COR-L47 (cell line): ENCODE measurements around the gene GART.
"Not testable (repeated sequence)": the region's sequence is repeated elsewhere in the genome, so short reads cannot be mapped to it uniquely, and the experiment has no call there.

ENCODE experiments used
- DNase-seq: peaks from one replicate; lab custom pipeline; 2025; lab: John Stamatoyannopoulos, UW

The GART gene

DNA sequence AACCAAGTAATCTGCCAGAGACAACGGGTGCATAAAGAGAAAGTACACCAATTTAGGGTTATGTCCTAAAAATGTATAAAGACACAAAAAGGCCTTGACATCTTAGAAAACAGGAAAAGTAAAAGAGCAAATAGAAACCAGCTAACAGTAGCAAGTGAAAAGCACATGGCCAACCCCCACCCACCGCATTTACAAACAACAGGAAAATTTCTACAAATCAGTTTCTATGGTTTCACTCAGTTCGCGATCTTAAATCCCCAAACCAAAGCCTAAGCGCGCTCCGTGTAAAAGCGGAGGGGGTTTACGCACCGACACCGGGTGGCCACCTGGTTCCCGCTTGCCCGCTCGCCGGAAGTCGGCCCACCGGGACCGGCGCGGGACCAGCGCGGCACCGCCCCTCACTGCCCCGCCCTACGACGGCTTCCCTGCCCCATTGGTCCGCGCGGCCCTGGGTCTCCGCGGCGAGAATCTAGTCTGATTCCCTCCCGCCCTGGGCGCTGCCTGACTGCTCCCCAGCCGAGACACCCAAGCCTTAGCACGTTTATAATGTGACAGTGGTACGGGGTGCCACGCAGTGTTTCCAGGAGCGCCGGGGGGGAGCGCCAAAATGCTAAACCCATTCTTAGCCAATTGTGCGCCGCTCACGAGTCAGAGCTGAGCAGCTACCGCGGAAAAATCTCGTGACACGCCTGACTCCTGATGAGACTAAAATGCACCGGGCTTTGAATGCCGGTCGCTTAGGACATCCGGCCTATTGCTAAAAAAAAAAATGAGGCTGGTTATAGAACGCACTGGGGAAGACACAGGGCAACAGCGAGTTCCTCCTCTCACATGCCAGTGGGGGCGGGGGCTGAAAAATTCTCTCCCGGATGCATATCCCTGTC lies at the start of gene GART:
TSS of gene GART (minus strand) at position 362 of the 884 bp plus-strand sequence. CDS start 2,802 bp downstream, outside the sequence.
- DNase-seq = peak; percentile 85

DNA sequence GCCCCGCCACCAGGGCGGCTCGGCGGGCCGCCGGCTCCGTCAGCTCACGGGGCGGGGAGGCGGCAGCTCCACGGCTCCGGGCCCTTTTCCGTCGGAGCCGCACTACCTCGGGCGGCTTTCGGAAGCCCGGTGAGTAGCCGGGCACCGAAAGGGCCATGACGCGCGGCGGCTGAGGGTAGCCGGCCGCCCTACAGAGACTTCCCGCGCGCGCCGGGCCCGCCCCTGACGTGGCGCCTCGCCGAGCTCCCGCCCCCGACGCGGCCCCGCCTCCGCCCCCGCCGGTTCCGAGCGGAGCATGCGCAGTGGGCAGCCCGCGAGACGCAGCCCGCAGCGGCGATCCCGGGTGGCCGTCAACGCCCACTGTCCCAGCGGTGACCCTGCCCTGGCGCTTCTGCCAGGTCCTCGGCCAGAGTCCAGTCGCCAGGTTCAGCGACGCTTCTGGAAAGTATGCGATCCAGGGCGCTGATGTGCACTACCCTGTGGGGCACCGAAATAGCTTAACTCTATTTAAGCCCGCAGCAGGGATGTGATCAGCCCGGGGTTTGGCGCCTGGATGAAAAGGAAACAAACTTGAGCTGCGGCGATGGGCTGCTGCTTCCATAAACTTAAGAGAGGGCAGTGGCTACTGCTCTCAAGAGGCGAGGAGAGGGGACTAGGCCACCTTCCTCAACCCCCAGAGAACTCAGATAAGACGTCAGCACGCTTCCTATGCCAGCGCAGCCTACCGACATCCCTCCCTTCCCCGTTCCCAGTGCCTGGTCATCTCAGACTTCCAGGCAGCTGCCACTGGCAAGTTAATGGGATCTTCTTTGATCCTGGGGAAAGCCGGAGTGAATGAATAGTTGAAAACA lies 46.8 kb upstream of the GART start, which contains the start of gene DONSON:
TSS of gene DONSON (minus strand) at position 200 of the 851 bp plus-strand sequence. CDS start at position 157, 43 bp downstream.
- peak; percentile 81 for DNase-seq

DNA sequence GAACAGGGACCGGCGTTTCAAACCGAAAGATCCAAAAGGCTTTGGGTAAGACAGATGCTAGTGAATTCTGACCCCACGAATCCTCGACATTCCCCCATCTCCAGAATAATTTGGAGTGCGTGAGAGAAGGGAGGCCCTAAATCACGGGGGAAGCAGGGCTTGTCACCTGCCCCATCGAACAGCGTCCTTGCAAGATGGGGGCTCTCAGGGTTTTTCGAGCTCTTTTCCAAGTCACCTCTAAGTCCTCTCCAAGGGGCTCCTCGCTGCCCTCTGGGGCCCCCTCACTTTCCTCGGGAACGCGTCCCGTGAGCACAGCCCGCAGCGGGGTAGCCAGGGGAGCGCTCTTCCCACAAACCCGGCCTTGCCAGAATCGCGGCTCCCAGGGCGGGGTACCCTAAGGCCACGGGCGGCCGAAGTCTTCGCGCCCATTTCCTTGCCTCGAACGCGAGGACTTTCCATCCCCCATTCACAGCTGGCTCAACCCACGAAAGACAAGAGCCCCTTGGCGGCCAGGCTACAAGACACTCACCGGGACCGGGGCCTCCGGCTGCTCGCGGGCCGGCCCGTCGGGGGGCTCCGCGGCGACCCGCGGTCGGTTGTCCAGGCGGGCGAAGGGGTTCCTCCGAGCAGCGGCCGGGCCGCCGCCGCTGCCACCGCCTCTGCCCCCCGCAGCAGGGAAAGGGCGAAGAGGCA lies 46.0 kb upstream of the GART start:
- DNase-seq = peak; percentile 57

DNA sequence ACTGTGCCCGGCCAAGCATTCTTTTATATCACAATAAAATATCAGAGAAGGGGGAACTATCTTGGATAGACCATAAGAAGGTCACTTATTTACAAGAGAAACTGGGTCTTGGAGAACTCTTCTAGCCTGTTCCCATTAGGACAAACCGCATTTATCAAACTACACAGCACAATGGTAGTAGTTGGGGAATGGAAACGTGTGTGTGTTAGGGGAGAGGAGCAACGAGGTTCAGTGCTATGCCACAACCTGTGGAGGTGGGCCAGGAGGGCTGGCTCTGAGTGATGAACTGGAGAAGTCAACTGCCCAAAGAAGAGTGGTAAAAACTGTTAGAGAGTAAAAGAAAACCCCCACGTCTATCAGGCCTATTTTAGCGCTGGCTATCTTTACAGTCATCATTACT lies 45.0 kb upstream of the GART start:
- no peak for DNase-seq

DNA sequence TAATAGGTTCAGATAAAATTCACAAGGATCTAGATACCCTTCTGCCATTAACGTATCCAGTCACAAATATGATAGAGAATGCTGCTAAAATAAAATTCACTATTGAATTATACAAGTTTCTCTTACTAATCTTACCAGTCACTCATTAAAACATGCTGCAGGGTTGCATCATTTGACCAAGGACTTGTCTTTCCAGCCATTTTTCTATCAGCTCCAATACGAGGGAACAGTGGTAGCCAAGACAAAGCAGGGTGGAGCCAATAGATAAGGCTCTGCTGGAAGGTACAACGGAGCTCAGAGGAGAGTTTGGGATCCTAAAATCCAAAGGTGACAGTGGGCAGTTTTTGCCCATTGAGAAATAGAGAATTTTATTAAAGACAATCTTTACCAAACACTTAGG lies 42.5 kb upstream of the GART start:
- no peak for DNase-seq

DNA sequence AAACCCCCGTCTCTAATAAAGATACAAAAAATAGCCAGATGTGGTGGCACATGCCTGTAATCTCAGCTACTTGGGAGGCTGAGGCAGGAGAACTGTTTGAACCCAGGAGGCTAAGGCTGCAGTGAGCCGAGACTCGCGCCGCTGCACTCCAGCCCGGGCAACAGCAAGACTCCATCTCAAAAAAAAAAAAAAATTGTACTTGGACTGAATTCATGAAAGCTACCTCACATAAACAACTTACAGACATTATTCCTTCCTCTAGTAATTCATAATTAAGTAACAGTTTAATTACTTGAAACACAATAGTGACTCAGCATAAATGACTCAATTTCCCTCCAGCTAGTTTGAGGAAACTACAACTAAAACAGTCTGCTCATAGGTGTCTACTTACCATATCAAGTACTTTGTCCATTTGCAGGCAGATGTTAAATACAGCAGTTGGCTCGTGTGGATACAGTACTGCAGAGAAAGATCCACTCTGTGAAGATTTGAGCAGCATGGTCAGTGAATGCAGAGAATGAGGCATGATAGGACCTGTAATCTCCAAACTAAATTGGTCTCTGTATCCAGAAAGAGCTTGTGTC lies 37.1 kb upstream of the GART start:
- DNase-seq = no peak

- DNase-seq = no peak
Observed at GRCh38 chr21:33578214-33578613, 36.3 kb upstream of the GART start.

DNA sequence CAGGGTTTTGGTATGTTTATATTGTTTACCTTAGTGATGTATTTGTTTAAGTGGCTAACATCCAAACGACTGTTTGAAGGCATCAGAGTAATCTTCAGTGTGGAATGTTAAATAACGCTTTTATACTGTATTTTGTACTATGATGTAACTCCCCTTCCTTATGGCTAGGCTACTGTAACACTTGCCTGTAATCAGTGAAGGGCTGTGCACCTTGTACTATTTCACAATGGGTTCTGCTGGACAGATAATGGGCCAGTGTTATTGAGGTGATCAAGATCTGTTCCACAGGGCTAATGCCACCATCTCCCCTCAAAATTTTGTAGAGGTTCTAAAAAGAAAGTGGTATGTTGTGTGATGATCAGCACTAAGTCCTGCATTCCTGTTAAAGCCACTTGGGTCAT lies 34.8 kb upstream of the GART start:
- not testable (repeated sequence) for DNase-seq

DNA sequence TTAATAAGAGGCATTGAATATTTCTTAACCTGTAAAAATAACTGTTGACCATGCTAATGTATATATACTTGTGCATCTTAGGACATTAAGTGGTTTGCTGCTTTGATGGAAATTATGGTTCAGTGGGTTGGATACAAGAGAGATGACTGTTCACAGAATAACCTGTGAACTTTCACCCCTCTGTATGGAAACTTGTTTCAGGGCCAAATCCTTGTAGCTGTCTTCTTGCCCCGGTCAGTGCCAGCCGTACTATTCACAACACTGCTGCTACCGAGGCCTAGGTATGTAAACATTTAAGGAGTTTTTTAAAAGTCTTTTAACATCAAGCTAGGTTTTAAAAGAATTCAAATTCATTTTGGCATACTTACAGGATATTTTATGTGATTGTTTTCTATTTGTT lies 30.4 kb upstream of the GART start:
- DNase-seq = no peak

DNA sequence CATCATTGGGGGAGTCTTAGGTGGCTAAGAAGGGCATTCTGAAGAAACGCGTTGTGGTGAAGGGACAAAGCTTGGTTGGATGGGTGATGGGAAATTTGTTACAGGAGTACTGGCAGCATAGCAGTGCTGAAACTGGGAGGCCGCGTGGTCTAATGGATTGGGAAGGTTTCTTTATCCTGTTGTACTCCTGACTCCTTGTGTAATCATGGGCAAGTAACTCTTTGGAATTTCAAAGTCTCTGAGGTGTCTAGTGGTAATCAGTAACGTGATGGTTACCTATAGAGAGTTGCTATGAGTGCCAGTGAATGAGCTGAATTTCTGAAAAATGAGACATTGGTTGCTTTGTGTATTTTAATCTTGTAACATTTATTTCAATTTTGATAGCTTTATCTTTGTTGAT lies 28.1 kb upstream of the GART start:
- DNase-seq = no peak

DNA sequence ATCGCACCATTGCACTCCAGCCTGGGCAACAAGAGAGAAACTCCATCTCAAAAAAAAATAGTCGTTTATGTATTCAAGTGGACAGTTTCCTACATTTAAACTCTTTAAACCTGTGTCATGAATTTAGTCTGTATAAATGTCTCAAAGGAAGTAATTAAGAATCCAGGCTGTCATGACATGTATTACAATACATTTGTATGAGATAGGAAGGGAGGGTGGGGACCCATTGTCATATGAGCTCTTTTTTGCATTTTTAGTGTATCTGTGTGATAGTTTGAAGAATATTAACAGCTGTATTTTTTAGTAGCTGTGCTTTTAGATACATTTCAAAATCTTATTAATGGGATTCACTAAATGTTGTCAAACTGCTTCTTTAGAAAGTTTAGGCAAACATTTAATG lies 26.5 kb upstream of the GART start:
- no peak for DNase-seq

DNA sequence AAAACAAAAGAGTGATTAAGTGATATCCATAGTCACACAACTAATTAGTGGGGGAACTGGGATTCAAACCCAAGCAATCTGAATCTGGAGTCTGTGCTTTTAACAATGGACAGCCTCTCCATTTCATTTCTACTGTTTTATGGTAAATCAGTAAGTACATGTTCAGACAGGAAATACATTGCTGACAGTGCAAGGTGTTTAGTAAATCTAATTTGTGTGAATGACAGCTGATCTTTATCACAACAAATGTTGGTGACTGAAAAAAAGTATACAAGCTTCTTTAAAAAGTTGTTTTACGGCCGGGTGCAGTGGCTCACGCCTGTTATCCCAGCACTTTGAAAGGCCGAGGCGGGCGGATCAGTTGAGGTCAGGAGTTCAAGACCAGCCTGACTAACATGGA lies 26.0 kb upstream of the GART start:
- DNase-seq = no peak

DNA sequence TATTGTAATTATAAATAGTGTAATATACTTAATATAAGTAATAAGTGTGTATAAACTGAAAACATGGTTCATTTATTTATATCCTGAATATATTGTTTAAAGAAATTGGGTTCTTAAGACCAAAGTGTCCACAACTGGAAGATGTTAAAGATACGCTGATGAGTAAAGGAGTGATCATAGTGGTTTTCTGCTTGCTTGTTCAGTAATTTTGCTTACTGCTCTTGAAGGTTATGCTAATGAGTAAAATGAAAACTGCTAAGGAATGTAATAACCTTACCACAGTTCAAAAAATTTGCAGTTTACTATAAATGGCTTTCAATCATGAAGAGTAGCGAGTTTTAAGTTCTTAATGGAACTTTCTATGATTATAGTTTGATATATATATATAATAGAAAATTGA lies 24.6 kb upstream of the GART start:
- DNase-seq = no peak

GRCh38 chr21:33562389-33562788 lies 20.5 kb upstream of the GART start:
- no peak for DNase-seq

DNA sequence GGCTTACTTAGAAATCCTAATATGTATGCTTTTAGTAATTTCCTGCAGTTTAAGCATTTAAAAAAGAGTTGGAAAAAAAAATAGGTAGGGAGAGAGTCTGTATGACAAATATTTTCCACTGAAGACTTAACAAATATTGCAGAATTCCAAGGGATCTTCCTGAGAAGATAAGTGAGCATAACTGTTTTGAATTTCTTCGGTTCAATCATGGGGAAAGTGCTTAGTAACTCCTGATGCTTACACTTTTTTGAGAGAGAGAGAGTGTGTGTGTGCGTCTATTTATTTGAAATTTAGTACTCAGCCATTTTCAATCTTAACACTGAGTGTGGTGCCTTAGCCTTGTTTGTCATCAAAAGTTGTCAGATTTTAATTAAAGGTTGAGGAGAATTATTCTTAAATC lies 19.5 kb upstream of the GART start:
- DNase-seq = no peak

- no peak for DNase-seq
Observed at GRCh38 chr21:33560965-33561364, 19.0 kb upstream of the GART start.

DNA sequence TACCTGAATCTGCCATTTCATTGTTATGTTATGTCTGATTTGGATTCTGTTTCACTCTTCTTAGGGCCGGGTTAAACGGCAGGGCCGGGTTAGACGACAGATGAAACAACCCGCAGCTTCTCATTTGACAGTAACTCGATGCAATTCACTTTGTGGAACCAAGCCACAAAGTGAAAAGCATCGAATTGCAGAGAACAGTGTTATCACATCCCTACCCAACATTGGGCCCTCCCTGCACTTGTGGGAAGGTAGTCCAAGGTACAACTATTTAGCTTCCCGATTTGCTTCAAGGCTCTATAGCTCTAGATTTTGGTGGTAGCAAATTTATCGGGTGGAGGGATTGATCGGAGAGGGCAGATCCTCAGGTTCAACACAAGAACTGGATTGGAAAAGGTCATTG lies 17.9 kb upstream of the GART start:
- no peak for DNase-seq

DNA sequence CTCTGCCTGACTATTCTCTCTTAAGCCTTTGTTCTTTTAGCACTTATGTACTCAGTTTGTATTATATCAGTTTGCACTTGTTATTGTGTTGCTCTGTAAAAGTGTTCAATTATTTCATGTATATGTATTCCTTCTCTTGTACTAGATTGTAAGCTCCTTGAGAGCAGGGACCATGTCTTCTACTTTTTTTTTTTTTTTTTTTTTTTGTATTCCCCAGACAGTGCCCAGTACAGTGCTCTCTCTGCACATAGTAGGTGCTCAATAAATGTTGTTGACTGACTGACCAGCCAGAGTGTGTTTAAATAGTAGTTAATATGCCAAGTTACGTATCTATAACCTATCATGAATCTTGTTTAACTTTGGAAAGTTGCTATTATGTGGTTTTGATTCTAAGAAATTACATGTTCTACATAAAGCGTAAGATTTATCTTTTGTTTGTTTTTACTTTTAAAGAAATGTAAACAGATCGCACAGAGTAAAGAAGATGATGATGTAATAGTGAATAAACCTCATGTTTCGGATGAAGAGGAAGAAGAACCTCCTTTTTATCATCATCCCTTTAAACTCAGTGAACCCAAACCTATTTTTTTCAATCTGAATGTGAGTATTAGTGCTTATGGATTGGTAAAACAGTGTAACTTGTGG lies 17.0 kb upstream of the GART start:
- DNase-seq = no peak

GRCh38 chr21:33557447-33557846 lies 15.5 kb upstream of the GART start:
- no peak for DNase-seq

GRCh38 chr21:33554982-33555344 lies 13.0 kb upstream of the GART start:
- DNase-seq = no peak

DNA sequence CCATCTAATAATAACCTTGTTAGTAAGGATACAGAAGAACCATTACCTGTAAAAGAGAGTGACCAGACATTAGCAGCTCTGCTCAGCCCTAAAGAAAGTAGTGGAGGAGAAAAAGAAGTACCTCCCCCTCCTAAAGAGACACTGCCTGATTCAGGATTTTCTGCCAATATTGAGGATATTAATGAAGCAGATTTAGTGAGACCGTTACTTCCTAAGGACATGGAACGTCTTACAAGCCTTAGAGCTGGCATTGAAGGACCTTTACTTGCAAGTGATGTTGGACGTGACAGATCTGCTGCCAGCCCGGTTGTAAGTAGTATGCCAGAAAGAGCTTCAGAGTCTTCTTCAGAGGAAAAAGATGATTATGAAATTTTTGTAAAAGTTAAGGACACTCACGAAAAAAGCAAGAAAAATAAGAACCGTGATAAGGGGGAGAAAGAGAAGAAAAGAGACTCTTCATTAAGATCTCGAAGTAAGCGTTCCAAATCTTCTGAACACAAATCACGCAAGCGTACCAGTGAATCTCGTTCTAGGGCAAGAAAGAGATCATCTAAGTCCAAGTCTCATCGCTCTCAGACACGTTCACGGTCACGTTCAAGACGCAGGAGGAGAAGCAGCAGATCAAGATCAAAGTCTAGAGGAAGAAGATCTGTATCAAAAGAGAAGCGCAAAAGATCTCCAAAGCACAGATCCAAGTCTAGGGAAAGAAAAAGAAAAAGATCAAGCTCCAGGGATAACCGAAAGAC lies 12.5 kb upstream of the GART start:
- no peak for DNase-seq
